SU-DHL-6 (cell line): ENCODE results near the gene SYNM.

Experiments used
- H2AFZ ChIP-seq: fragments of 200-600 bp; sonication (generic); 2 replicates; pipeline ENCODE4 v1.6.1; 2014; ENCODE audit warnings: low read depth, mild to moderate bottlenecking, moderate library complexity, mixed read lengths, antibody characterized with exemption, low read length; ENCODE audit not compliant: severe bottlenecking
- H3F3A ChIP-seq: fragments of 200-600 bp; shearing (Covaris generic); 2 replicates; pipeline ENCODE4 v1.6.0; 2016; ENCODE audit warnings: antibody characterized with exemption, mild to moderate bottlenecking; ENCODE audit not compliant: insufficient read depth
- H3K27ac ChIP-seq: fragments of 200-600 bp; sonication (generic); 2 replicates; pipeline ENCODE4 v1.5.1; 2016; ENCODE audit warnings: low read depth, mild to moderate bottlenecking, low read length, moderate library complexity, mixed read lengths
- H3K27me3 ChIP-seq: fragments of 200-600 bp; sonication (generic), shearing (Covaris generic); 2 replicates; pipeline ENCODE4 v1.6.0; 2014; ENCODE audit warnings: mild to moderate bottlenecking, low read length
- H3K36me3 ChIP-seq: fragments of 200-600 bp; sonication (generic); 2 replicates; pipeline ENCODE4 v1.6.1; 2014; ENCODE audit warnings: mild to moderate bottlenecking, low read length, mixed read lengths
- H3K4me2 ChIP-seq: fragments of 300-600, 200-600 bp; shearing (Covaris generic), sonication (generic); 2 replicates; pipeline ENCODE4 v1.6.0; 2014; ENCODE audit warnings: low read length, low read depth, mild to moderate bottlenecking; ENCODE audit not compliant: poor library complexity, severe bottlenecking
- H3K4me3 ChIP-seq: fragments of 200-600 bp; sonication (generic); 2 replicates; pipeline ENCODE4 v1.5.1; 2014; ENCODE audit warnings: antibody characterized with exemption, low read length, mild to moderate bottlenecking, mixed read lengths; ENCODE audit not compliant: insufficient read depth, poor library complexity, severe bottlenecking
- H3K79me2 ChIP-seq: fragments of 200-600 bp; sonication (generic); 2 replicates; pipeline ENCODE4 v1.6.1; 2014; ENCODE audit warnings: mild to moderate bottlenecking, low read length, moderate library complexity; ENCODE audit not compliant: insufficient read depth
- H3K9ac ChIP-seq: fragments of 200-600 bp; sonication (generic); 2 replicates; pipeline ENCODE4 v1.7.0; 2014; ENCODE audit warnings: mild to moderate bottlenecking, low read length
- H3K9me2 ChIP-seq: fragments of 200-600 bp; sonication (generic); replicated peaks from 2 replicates; pipeline ENCODE4 v1.6.1; 2014; ENCODE audit warnings: low read length; ENCODE audit not compliant: insufficient read depth
- H3K9me3 ChIP-seq: fragments of 200-600 bp; sonication (generic); 2 replicates; pipeline ENCODE4 v1.6.1; 2014; ENCODE audit warnings: low read length, mixed read lengths; ENCODE audit not compliant: insufficient read depth
- H4K20me1 ChIP-seq: fragments of 200-600 bp; sonication (generic); 2 replicates; pipeline ENCODE4 v1.6.1; 2014; ENCODE audit warnings: low read depth, mild to moderate bottlenecking, antibody characterized with exemption, low read length, moderate library complexity, mixed read lengths
- EZH2phosphoT487 ChIP-seq: fragments of 200-600 bp; sonication (generic), shearing (Covaris generic); conservative IDR thresholded peaks from 2 replicates; pipeline ENCODE4 v1.6.1; 2018; ENCODE audit warnings: mild to moderate bottlenecking, antibody characterized with exemption, low read length, moderate library complexity, mixed read lengths
- TF ChIP-seq, protein P1 (sequence below): fragments of 200-600 bp; sonication (generic); IDR thresholded peaks from one replicate; pipeline ENCODE4 v1.5.1; 2017; ENCODE audit warnings: antibody characterized with exemption, mild to moderate bottlenecking, low read length, moderate library complexity; ENCODE audit not compliant: insufficient read depth, poor library complexity, severe bottlenecking

The SYNM gene

DNA sequence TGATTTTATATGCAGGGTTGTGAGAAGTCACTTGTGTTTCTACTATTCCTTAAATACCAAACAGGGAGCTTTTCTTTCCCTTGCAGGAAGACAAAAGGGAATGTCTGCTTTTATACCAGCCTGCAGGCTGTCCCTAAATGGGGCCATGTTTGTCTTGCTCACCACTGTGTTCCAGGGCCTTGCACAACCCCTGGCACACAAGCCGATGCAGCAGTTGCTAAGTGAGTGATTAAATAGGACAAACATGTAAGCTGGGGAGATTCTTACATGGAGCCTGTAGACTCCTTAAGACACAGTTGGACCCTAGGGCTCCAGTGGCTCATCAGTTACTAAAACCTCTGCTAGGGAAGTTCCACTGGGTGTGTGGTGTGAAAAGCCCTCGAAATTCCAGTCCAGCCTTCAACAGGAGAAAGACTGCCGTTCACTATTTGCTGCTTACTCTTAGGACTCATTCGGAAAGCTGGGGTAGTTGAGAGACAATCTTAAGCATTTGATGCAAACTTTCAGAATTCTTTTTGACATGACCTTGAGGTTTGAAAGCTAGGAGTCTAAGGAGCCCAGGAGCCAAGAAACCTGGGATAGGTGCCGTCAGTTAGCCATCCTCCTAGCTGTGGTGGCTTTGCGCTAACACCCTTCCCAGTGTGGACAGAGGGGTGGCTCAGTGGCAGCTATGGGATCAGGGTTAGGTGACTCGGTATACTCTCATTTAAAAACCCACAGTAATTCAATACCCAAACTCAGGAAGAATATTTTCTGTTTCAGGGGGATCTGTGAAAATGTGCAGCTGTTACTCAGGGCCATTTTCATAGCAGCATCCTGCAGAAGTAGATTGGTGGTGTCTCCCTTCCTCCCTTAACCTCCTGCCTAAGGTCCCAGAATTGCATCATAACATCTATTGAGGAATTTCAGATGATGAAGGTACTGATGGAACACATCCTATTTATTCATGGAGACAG is 39.1 kb downstream of the SYNM start:
- Histone ChIP-seq H3K27me3 (no peaks in the 10 kb centered on the region), H3K9me3 (no peaks in the 10 kb centered on the region), H3K79me2 (no peaks in the 10 kb centered on the region), H3K9me2 (no peaks in the 10 kb centered on the region), H3K9ac (no peak overlapping the region), H4K20me1 (no peaks in the 10 kb centered on the region), H3F3A (no peaks in the 10 kb centered on the region), H2AFZ (no peak overlapping the region), H3K4me3 (no peak overlapping the region), H3K4me2 (no peak overlapping the region), H3K27ac (no peak overlapping the region), H3K36me3 (no peaks in the 10 kb centered on the region)
- TF ChIP-seq EZH2phosphoT487: no peak
- TF ChIP-seq, protein P1, sequence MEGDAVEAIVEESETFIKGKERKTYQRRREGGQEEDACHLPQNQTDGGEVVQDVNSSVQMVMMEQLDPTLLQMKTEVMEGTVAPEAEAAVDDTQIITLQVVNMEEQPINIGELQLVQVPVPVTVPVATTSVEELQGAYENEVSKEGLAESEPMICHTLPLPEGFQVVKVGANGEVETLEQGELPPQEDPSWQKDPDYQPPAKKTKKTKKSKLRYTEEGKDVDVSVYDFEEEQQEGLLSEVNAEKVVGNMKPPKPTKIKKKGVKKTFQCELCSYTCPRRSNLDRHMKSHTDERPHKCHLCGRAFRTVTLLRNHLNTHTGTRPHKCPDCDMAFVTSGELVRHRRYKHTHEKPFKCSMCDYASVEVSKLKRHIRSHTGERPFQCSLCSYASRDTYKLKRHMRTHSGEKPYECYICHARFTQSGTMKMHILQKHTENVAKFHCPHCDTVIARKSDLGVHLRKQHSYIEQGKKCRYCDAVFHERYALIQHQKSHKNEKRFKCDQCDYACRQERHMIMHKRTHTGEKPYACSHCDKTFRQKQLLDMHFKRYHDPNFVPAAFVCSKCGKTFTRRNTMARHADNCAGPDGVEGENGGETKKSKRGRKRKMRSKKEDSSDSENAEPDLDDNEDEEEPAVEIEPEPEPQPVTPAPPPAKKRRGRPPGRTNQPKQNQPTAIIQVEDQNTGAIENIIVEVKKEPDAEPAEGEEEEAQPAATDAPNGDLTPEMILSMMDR: no peak

DNA sequence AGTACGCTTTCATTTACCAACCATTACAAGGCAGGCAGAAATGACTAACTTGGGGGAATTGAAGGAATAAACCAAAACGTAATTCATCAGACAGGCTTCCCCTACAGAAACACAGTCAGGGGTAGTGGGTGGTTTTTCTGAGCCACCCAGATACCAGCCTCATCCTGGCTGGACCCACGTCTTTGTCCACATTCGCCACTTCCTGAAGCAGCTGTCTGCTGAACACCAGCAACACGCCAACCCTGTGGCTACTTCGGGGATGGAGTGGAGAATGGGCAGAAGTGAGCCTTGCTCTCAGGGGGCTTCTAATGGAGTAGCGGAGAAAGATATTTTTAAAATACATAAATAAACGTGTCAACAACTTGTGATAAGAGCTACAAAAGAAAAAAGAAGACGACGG is 40.1 kb downstream of the SYNM start:
- Histone ChIP-seq H3F3A (no peaks in the 10 kb centered on the region), H3K4me2 (no peak overlapping the region), H2AFZ (no peak overlapping the region), H4K20me1 (no peaks in the 10 kb centered on the region), H3K27me3 (no peaks in the 10 kb centered on the region), H3K9me2 (no peaks in the 10 kb centered on the region), H3K36me3 (no peaks in the 10 kb centered on the region), H3K4me3 (no peak overlapping the region), H3K9ac (no peak overlapping the region), H3K79me2 (no peaks in the 10 kb centered on the region), H3K9me3 (no peaks in the 10 kb centered on the region), H3K27ac (no peak overlapping the region)
- TF ChIP-seq, protein P1: no peak
- no peak for TF ChIP-seq EZH2phosphoT487

DNA sequence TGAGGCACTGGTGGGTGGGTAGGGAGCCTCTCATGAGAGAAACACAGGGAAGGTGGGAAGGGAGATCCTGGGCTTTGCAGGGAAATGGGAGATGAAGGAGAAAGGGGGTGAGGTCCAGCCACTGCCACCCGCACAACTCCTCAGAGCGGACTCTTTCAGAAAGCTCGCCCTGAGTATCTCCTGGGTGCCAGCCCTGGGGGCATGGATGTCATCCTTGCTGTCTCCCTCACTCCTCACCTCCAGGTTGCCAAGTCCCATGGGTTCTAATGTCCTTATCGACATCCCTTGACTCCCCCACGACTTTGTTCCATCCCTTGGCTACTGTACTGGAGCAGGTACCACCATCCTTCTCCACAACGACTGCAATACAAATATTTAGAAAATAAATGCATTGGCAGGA is 40.9 kb downstream of the SYNM start:
- Histone ChIP-seq H3F3A (no peaks in the 10 kb centered on the region), H2AFZ (no peak overlapping the region), H3K9ac (no peak overlapping the region), H3K4me2 (no peak overlapping the region), H3K27me3 (no peaks in the 10 kb centered on the region), H3K36me3 (no peaks in the 10 kb centered on the region), H3K9me2 (no peaks in the 10 kb centered on the region), H3K4me3 (no peak overlapping the region), H3K27ac (no peak overlapping the region), H4K20me1 (no peaks in the 10 kb centered on the region), H3K9me3 (no peaks in the 10 kb centered on the region), H3K79me2 (no peaks in the 10 kb centered on the region)
- no peak for TF ChIP-seq EZH2phosphoT487
- TF ChIP-seq, protein P1: no peak
